HCT116 (cell line): ENCODE data around the gene CHAC1.

Experiments
- ELF1 ChIP-seq: IDR thresholded peaks from 2 replicates; pipeline ENCODE4 v1.6.1; 2012; ENCODE audit warnings: low read depth, borderline replicate concordance
- YY1 ChIP-seq: IDR thresholded peaks from 2 replicates; pipeline ENCODE4 v1.6.1; 2011; ENCODE audit warnings: low read length, low read depth, moderate library complexity, mild to moderate bottlenecking; ENCODE audit not compliant: insufficient replicate concordance; ENCODE audit errors: extremely low read depth

DNA sequence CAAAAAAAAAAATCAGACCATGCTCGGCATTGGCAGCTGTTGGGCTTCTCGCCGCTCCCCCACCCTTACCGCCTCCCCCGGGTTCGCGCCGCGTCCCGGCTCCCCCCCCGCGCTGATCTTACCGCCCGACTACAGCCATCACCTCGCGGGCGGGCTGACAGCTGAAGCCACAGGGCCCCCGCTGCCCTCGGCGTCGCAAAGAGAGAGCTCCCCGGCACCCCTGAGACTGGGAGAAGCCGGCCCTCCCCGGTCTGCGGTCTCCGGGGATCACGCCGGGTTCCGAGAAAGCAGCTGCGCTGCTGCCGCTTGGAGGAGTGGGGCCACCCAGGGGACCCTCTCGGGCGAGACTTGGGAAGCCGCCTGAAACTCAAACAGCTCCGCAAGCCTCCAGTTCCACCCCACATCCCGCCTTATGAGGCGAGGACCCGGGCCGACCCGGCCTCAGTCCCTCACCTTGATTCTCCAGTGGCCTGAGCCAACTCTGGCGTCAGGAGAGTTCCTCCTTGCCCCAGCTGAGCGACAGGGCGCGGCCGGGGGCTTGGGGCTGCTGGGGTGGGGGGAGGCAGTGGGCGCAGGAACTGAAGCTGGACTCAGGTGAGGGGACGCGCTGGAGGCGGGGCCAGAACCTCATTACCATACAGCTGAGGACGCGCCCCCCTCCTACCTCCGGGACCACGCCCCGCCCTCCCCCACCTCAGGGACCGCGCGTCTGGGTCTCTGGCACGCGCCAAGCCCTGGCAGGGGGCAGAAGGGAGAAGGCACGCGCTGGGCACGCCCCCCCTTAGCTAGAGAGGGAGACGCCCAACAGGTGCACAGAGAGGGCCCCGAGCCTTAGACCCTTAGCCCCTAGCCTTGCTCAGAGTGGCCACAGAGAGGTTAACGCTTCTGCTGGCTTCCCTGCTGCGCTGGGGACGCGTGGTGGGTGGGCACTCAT is 25.1 kb upstream of the CHAC1 start:
- TF ChIP-seq YY1 (no peak), ELF1 (no peak)
